ENCODE results near the gene RSRC2. TPM values are rescaled to one million over a fixed set of nuclear protein-coding genes. Genes with fewer than 3 reads are reported as not detected.

RSRC2 gene
- total RNA-seq, 6 experiments from 2014 or later = 38.7 to 52.7 (median 44.2) TPM

GRCh38 chr12:122523846-122524718 lies 2.7 kb downstream of the RSRC2 start:
- Mint-ChIP-seq H3K9me3 (no peaks in the 10 kb centered on the region), H3K27ac (peak overlapping the region; percentile 97), H3K4me3 (peak overlapping the region; percentile 99; the same call in 1 of the 2 replicates), H3K4me1 (ENCODE audit: low read depth) (peaks cover 53% of the 10 kb centered on the region), H3K27me3 (ENCODE audit: insufficient read depth) (no peaks in the 10 kb centered on the region; the same call in 1 of the 2 replicates), H3K36me3 (ENCODE audit: low read depth) (peaks cover 36% of the 10 kb centered on the region)
- no peak for DNase-seq
- no peak for TF ChIP-seq CTCF (IDR thresholded peaks at IDR 0.05)

GRCh38 chr12:122523280-122523679 lies 3.5 kb downstream of the RSRC2 start:
- H3K4me3 Mint-ChIP-seq = peak overlapping the region; percentile 99; the same call in 1 of the 2 replicates
- peaks cover 61% of the 10 kb centered on the region for H3K4me1 Mint-ChIP-seq (ENCODE audit: low read depth)
- H3K9me3 Mint-ChIP-seq = no peaks in the 10 kb centered on the region
- peak; percentile 54 for DNase-seq
- TF ChIP-seq CTCF (IDR thresholded peaks at IDR 0.05) = no peak
- H3K27ac Mint-ChIP-seq = peak overlapping the region; percentile 97
- peaks cover 44% of the 10 kb centered on the region for H3K36me3 Mint-ChIP-seq (ENCODE audit: low read depth)
- no peaks in the 10 kb centered on the region; the same call in 1 of the 2 replicates for H3K27me3 Mint-ChIP-seq (ENCODE audit: insufficient read depth)

- Mint-ChIP-seq H3K36me3 (ENCODE audit: low read depth) (peaks cover 68% of the 10 kb centered on the region), H3K4me3 (no peak overlapping the region), H3K9me3 (peaks cover 5% of the 10 kb centered on the region; the same call in 1 of the 2 replicates), H3K27me3 (ENCODE audit: insufficient read depth) (peaks cover 2% of the 10 kb centered on the region; the same call in 1 of the 2 replicates), H3K27ac (peak overlapping the region; percentile 20; the same call in 1 of the 2 replicates), H3K4me1 (ENCODE audit: low read depth) (peaks cover 82% of the 10 kb centered on the region)
- TF ChIP-seq CTCF (IDR thresholded peaks at IDR 0.05) = no peak
- DNase-seq = no peak
Observed at GRCh38 chr12:122520676-122521075, 6.1 kb downstream of the RSRC2 start.

GRCh38 chr12:122519418-122519817 lies 7.3 kb downstream of the RSRC2 start:
- H3K36me3 Mint-ChIP-seq (ENCODE audit: low read depth) = peaks cover 78% of the 10 kb centered on the region
- H3K4me3 Mint-ChIP-seq = peak overlapping the region; percentile 16; the same call in 1 of the 2 replicates
- peak overlapping the region; percentile 24 for H3K27ac Mint-ChIP-seq
- DNase-seq = no peak
- TF ChIP-seq CTCF (IDR thresholded peaks at IDR 0.05) = peak; percentile 27; the same call in 1 of the 2 replicates
- H3K27me3 Mint-ChIP-seq (ENCODE audit: insufficient read depth) = peaks cover 2% of the 10 kb centered on the region; the same call in 1 of the 2 replicates
- peaks cover 91% of the 10 kb centered on the region for H3K4me1 Mint-ChIP-seq (ENCODE audit: low read depth)
- H3K9me3 Mint-ChIP-seq = peaks cover 5% of the 10 kb centered on the region; the same call in 1 of the 2 replicates

GRCh38 chr12:122518908-122519307 lies 7.8 kb downstream of the RSRC2 start:
- H3K36me3 Mint-ChIP-seq (ENCODE audit: low read depth) = peaks cover 80% of the 10 kb centered on the region
- DNase-seq = no peak
- TF ChIP-seq CTCF (IDR thresholded peaks at IDR 0.05) = no peak
- peaks cover 85% of the 10 kb centered on the region for H3K4me1 Mint-ChIP-seq (ENCODE audit: low read depth)
- peaks cover 2% of the 10 kb centered on the region; the same call in 1 of the 2 replicates for H3K27me3 Mint-ChIP-seq (ENCODE audit: insufficient read depth)
- H3K27ac Mint-ChIP-seq = peak overlapping the region; percentile 86
- peaks cover 5% of the 10 kb centered on the region; the same call in 1 of the 2 replicates for H3K9me3 Mint-ChIP-seq
- H3K4me3 Mint-ChIP-seq = peak overlapping the region; percentile 9; the same call in 1 of the 2 replicates
